ENCODE data around the gene L1CAM. TPM values are rescaled to one million over a fixed set of nuclear protein-coding genes. Genes with fewer than 3 reads are reported as not detected.
A peak's percentile ranks its signal among the peaks of the same experiment; 100 is the strongest.

Gene L1CAM
- total RNA-seq, 2 donors from 2014 or later, result 2.3 to 2.4 TPM

DNA sequence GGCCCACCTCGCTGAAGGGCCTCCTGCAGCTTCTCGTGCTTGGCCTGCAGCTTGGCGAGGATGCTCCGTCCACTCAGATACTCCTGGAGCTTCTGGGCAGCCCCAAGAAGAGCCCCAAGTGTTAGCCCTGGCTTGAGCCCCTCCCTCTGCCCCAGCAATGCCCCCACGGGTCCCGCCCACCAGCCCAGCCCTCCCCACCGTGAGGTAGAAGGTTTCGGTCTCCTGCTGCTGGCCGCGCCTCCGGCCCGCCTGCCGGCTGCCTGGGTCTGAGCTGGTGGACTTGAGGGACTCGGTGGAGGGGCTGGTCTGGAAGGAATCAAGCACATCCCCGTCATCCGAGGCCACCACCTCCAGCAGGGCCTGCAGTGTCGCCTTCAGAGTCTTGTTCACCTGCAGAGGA lies 27.2 kb upstream of the L1CAM start:
- H3K4me1 Mint-ChIP-seq, result no peaks in the 10 kb centered on the region
- no peak for ATAC-seq (replicated peaks)
- no peaks in the 10 kb centered on the region for H3K9me3 Mint-ChIP-seq
- H3K4me3 Mint-ChIP-seq, result no peak overlapping the region
- peaks cover 56% of the 10 kb centered on the region for H3K36me3 Mint-ChIP-seq (ENCODE audit: low read depth)
- no peak overlapping the region for H3K27ac Mint-ChIP-seq
- H3K27me3 Mint-ChIP-seq, result no peaks in the 10 kb centered on the region

DNA sequence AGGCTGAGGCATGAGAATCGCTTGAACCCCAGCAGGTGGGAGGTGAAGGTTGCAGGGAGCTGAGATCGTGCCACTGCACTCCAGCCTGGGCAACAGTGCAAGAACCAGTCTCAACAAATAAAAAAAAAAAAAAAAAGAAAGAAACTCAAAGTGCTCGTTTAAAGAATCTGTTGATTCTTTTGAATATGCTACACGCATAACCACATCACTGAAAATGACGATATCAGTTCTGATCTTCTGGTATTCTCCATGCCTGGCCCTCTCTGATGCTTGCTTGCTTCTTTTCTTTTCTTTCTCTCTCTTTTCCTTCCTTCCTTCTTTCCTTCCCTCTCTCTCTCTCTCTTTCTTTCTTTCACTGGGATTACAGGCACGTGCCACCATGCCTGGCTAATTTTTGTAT lies 25.8 kb upstream of the L1CAM start:
- ATAC-seq (replicated peaks), result no peak
- Mint-ChIP-seq H3K27me3 (no peaks in the 10 kb centered on the region), H3K36me3 (ENCODE audit: low read depth) (peaks cover 46% of the 10 kb centered on the region), H3K9me3 (no peaks in the 10 kb centered on the region), H3K4me1 (no peaks in the 10 kb centered on the region), H3K27ac (peak overlapping the region; percentile 70), H3K4me3 (no peak overlapping the region)

DNA sequence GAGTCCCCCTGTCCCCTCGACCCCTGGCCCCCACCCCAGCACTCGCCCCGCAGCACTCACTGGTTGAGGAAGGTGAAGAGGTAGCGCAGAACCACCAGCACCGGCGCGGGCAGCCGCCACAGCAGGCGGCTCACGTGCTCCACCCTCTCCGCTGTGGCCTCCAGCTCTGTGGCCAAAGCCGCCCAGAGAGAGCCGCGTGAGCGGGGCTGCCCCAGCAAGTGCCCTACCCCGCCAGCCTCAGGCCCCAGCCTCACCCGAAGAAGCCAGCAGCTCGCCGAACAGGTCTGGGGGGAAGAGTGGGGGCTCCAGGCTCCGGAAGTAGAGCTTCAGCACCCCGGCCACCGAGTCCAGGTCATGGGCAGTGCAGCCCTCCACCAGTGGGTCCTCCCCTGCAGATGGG lies 24.5 kb upstream of the L1CAM start:
- peaks cover 6% of the 10 kb centered on the region for H3K4me1 Mint-ChIP-seq
- no peak overlapping the region for H3K27ac Mint-ChIP-seq
- H3K9me3 Mint-ChIP-seq, result no peaks in the 10 kb centered on the region
- no peak for ATAC-seq (replicated peaks)
- H3K4me3 Mint-ChIP-seq, result no peak overlapping the region
- no peaks in the 10 kb centered on the region for H3K27me3 Mint-ChIP-seq
- peaks cover 33% of the 10 kb centered on the region for H3K36me3 Mint-ChIP-seq (ENCODE audit: low read depth)

DNA sequence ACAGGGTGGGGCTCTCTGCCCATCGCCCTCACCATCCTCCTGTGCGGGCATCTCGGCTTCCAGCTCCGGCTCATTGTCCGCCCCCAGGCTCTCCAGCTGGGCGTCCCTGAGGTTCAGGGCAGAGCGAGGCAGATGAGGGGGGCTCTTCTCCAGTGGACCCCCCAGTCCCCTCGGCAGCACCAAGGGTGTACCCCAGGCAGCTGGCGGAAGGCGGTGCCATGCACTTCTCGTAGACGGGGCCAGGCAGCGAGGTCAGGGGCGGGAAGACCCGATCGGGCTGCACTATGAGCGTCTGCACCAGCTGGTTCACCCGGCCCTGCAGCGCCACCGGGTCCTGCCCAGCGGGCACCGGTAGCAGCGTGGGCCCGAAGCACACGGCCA lies 24.0 kb upstream of the L1CAM start:
- peaks cover 31% of the 10 kb centered on the region for H3K36me3 Mint-ChIP-seq (ENCODE audit: low read depth)
- no peaks in the 10 kb centered on the region for H3K27me3 Mint-ChIP-seq
- H3K27ac Mint-ChIP-seq, result no peak overlapping the region
- H3K9me3 Mint-ChIP-seq, result no peaks in the 10 kb centered on the region
- no peak for ATAC-seq (replicated peaks)
- peaks cover 6% of the 10 kb centered on the region for H3K4me1 Mint-ChIP-seq
- H3K4me3 Mint-ChIP-seq, result no peak overlapping the region

DNA sequence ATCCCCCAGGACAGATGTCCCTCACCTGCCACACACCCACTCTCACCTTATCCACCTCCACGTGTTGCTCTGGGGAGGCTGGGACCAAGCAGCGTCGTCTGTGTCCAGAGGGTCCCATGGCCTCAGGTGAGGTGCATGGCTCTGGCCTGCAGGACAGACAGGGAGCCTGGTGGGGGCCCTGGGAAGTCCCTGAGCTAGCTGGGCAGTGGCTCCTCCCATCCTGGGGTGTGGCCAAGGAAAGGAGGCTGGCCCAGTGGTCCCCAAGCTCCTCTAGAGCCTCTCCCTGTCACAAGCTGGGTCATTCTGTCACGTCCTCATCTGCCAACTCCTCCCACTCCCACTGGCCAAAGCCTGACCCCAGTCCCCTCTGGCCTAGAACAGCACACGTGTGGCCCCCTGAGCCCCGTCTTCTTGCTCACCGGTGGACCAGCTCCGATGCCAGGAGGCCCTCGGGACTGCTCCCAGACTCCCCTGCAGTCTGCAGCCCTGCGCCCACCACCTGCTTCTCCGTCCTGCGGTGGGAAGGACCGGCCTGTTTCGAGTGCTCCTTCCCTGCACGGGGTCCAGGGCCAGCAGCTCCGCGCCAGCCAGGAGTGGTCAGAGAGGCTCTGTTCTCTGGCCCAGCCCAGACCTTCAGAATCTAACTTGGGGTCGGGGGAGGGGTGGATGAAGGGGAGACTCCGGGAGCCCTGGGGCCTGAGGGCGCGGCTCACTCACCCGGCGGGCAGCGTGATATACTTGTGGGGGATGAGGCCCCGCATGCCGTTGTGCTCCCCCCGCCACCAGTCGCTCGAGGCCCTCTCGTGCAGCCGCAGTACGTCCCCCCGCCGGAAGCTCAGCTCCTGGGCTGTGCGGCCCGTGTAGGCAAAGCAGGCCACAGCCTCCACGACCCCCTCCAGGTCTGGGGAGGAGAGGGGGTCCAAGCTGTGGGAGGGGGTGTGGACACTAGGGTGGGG lies 23.3 kb upstream of the L1CAM start:
- ATAC-seq (replicated peaks), result peak; percentile 45
- no peak overlapping the region for H3K4me3 Mint-ChIP-seq
- no peaks in the 10 kb centered on the region for H3K27me3 Mint-ChIP-seq
- H3K36me3 Mint-ChIP-seq (ENCODE audit: low read depth), result peaks cover 24% of the 10 kb centered on the region
- H3K9me3 Mint-ChIP-seq, result no peaks in the 10 kb centered on the region
- peaks cover 6% of the 10 kb centered on the region for H3K4me1 Mint-ChIP-seq
- no peak overlapping the region for H3K27ac Mint-ChIP-seq

DNA sequence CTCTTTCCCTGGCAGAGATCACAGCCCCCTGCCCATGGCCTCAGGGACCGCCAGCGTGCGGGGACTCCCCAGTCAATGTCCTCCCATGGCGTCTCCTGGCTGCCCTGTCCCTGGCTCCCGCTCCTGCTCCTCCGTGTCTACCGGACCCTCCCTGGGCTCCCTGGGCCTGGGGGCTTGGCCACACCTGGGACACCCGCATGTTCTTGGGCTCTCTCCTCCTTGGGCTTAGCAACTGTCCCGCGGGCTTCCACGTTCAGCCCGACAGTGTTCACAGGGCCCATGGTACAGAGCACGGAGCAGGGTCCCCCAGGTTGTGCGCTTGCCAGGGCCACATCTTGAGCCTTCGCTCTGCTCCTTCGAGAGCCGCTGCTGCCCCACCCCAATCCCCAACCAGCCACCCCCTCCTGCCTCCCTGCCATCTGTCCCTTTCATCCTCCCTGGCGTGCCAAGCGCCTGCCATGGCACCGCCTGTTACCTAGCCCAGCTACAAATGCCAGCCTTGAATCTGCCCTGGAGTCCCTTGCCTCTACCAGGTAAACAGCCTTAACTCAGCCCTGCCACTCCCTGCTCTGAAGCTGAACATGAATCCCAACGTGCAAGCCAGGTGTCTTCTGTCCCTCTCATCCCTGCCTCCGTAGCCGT lies 22.4 kb upstream of the L1CAM start:
- peaks cover 18% of the 10 kb centered on the region for H3K36me3 Mint-ChIP-seq (ENCODE audit: low read depth)
- H3K27me3 Mint-ChIP-seq, result no peaks in the 10 kb centered on the region
- ATAC-seq (replicated peaks), result no peak
- H3K27ac Mint-ChIP-seq, result no peak overlapping the region
- H3K4me1 Mint-ChIP-seq, result peaks cover 12% of the 10 kb centered on the region
- no peak overlapping the region for H3K4me3 Mint-ChIP-seq
- no peaks in the 10 kb centered on the region for H3K9me3 Mint-ChIP-seq

DNA sequence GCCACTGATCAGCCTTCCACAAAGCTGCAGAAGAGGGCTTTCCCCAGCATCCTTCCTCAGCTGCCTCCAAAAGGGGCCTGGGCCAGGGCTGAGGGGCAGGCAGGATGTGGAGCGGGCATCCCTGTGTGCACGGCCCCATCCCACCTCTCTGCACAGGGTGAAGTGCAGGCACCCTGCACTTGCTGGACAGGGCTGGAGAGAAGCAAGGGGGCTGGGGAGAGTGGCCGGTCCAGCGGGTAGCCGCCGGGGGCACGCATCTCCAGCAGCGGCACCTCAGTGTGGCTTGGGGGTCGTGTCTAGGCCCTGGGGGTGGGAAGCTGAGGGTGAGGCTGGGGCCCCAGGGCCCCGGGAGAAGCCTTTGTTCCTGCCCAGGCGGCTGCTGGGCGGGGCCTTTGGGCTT lies 21.5 kb upstream of the L1CAM start:
- no peaks in the 10 kb centered on the region for H3K9me3 Mint-ChIP-seq
- no peaks in the 10 kb centered on the region for H3K27me3 Mint-ChIP-seq
- peaks cover 18% of the 10 kb centered on the region for H3K36me3 Mint-ChIP-seq (ENCODE audit: low read depth)
- ATAC-seq (replicated peaks), result no peak
- no peak overlapping the region for H3K4me3 Mint-ChIP-seq
- H3K4me1 Mint-ChIP-seq, result peaks cover 17% of the 10 kb centered on the region
- no peak overlapping the region for H3K27ac Mint-ChIP-seq

DNA sequence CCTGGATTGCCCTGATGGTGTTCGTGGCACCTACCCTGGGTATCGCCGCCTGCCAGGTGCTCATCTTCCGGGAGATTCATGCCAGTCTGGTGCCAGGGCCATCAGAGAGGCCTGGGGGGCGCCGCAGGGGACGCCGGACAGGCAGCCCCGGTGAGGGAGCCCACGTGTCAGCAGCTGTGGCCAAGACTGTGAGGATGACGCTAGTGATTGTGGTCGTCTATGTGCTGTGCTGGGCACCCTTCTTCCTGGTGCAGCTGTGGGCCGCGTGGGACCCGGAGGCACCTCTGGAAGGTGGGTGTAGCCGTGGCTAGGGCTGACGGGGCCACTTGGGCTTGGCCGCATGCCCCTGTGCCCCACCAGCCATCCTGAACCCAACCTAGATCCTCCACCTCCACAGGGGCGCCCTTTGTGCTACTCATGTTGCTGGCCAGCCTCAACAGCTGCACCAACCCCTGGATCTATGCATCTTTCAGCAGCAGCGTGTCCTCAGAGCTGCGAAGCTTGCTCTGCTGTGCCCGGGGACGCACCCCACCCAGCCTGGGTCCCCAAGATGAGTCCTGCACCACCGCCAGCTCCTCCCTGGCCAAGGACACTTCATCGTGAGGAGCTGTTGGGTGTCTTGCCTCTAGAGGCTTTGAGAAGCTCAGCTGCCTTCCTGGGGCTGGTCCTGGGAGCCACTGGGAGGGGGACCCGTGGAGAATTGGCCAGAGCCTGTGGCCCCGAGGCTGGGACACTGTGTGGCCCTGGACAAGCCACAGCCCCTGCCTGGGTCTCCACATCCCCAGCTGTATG lies 20.3 kb upstream of the L1CAM start:
- ATAC-seq (replicated peaks), result peak; percentile 44
- Mint-ChIP-seq H3K36me3 (ENCODE audit: low read depth) (peaks cover 6% of the 10 kb centered on the region), H3K4me3 (no peak overlapping the region), H3K9me3 (no peaks in the 10 kb centered on the region), H3K27ac (peak overlapping the region; percentile 28), H3K27me3 (no peaks in the 10 kb centered on the region), H3K4me1 (peaks cover 23% of the 10 kb centered on the region)

DNA sequence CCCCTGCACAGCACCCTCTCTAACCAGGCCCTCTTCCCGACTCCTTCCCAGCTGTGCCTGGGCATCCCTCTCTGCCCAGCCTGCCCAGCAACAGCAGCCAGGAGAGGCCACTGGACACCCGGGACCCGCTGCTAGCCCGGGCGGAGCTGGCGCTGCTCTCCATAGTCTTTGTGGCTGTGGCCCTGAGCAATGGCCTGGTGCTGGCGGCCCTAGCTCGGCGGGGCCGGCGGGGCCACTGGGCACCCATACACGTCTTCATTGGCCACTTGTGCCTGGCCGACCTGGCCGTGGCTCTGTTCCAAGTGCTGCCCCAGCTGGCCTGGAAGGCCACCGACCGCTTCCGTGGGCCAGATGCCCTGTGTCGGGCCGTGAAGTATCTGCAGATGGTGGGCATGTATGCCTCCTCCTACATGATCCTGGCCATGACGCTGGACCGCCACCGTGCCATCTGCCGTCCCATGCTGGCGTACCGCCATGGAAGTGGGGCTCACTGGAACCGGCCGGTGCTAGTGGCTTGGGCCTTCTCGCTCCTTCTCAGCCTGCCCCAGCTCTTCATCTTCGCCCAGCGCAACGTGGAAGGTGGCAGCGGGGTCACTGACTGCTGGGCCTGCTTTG lies 19.6 kb upstream of the L1CAM start:
- ATAC-seq (replicated peaks), result no peak
- peak overlapping the region; percentile 28 for H3K27ac Mint-ChIP-seq
- no peaks in the 10 kb centered on the region for H3K27me3 Mint-ChIP-seq
- no peaks in the 10 kb centered on the region for H3K9me3 Mint-ChIP-seq
- H3K4me3 Mint-ChIP-seq, result no peak overlapping the region
- peaks cover 24% of the 10 kb centered on the region for H3K4me1 Mint-ChIP-seq
- H3K36me3 Mint-ChIP-seq (ENCODE audit: low read depth), result peaks cover 4% of the 10 kb centered on the region

DNA sequence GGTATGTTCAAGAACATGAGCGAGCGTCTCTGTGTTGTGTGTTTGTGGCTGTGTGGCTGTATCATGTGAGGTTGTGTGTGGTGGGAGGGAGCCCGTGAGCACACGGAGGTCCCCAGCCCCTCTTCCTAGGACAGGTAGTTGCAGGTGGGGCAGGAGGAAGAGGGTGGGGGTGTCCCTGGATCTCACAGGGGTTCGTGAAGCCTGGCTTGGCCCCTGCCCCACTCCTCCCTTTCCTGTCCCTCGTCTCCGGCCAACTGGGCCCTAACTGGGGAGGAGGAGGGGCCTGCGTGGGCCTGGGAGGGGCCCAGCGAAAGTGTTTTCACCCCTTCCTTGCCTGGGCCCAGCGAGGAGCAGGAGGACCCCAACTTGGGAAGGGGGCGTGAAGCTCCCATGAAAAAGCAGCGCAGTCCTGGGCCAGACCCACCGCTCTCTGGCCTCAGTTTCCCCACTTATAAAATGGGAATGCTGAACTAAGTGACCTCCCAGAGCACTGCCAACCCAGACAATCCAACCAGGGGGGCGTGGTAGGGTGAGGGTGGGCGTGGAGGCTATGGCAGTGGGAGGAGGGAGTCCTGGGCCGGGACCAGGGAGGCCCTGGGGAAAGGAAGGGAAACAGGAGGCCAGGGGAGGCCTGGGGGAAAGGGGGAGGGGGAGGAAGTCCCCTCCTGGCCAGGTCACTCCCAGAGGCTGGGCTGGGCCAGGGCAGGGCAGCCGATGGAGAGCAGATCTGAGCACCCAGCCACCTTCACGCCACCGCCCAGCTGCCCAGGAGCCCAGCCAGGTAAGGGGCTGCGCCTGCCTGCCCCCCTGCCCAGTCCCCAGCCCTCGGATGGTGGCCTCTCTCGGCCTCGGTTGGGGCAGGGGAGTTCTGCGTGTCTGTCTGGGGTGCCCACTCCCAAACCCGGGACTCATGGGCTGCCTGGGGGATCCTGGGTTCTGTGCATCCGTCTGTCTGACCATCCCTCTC lies 18.3 kb upstream of the L1CAM start, which contains the start of gene AVPR2:
AVPR2 (plus strand) TSS at position 683 of the 967 bp plus-strand sequence. CDS start 473 bp downstream, outside the sequence.
- Mint-ChIP-seq H3K4me1 (peaks cover 24% of the 10 kb centered on the region), H3K4me3 (peak within 1 kb of the TSS; percentile 27), H3K27ac (peak within 1 kb of the TSS; percentile 83), H3K27me3 (no peaks in the 10 kb centered on the region), H3K36me3 (ENCODE audit: low read depth) (no peaks in the 10 kb centered on the region), H3K9me3 (no peaks in the 10 kb centered on the region)
- no peak for ATAC-seq (replicated peaks)

DNA sequence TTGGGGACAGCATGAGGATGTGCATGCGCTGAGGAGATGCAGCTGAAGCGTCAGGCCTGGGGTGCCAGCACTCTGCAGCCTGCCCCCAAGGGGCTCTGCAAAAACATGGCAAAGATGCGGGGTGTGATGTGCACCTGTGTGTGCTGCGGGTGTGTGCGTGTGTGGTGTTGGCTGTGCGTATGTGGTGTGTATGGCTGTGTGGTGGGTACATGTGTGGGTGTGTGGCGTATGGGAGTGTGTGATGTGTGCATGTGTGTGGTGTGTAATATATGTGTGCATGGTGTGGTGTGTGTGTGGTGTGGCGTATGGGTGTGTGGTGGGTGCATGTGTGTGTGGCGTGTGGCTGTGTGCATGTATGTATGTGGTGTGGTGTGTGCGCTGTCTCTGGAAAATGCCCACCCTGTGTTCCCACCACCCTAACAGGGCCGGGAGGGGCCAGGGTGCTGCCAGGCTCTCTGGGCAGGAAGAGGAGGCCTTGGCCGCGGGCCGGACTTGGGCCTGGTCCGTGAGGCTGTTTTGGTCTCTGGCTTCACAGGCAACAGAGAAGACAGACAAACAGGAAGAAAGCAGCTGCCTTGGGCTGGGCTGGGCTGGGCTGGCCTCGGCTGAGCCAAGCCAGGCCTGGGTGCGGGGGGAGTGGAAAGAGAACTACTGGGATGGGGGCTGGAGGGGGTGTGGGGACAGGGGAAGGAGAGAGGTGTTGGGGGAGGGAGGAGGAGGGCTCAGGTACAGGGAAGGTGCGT lies 17.4 kb upstream of the L1CAM start:
- H3K27ac Mint-ChIP-seq, result peak overlapping the region; percentile 83
- no peak for ATAC-seq (replicated peaks)

DNA sequence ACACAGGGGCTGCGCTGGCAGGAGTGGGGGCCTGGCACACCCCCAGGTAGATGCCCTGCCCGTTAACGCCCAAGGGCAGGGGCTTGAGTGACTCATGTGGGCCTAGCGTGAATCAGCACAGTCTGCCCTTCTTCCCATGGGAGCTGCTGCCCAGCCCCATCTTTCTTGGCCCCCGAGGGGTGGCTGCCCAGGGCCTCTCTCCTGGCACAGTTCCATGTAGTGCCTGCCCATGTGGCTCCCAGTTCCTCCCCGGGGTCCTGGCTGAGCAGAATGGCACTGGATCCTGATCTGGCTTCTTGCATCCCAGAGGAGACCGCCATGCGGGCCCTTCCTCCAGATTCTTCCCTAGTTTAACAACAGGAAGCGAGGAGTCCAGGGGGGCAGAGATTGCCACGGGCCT lies 16.4 kb upstream of the L1CAM start:
- H3K4me1 Mint-ChIP-seq, result peaks cover 24% of the 10 kb centered on the region
- no peak for ATAC-seq (replicated peaks)
- H3K27ac Mint-ChIP-seq, result no peak overlapping the region
- no peaks in the 10 kb centered on the region for H3K36me3 Mint-ChIP-seq (ENCODE audit: low read depth)
- no peaks in the 10 kb centered on the region for H3K27me3 Mint-ChIP-seq
- H3K9me3 Mint-ChIP-seq, result no peaks in the 10 kb centered on the region
- H3K4me3 Mint-ChIP-seq, result peak overlapping the region; percentile 70

More for the DNA sequence above, 17.4 kb upstream of the L1CAM start:
- Mint-ChIP-seq H3K4me1 (peaks cover 24% of the 10 kb centered on the region), H3K36me3 (ENCODE audit: low read depth) (no peaks in the 10 kb centered on the region), H3K9me3 (no peaks in the 10 kb centered on the region), H3K4me3 (peak overlapping the region; percentile 27), H3K27me3 (no peaks in the 10 kb centered on the region)

DNA sequence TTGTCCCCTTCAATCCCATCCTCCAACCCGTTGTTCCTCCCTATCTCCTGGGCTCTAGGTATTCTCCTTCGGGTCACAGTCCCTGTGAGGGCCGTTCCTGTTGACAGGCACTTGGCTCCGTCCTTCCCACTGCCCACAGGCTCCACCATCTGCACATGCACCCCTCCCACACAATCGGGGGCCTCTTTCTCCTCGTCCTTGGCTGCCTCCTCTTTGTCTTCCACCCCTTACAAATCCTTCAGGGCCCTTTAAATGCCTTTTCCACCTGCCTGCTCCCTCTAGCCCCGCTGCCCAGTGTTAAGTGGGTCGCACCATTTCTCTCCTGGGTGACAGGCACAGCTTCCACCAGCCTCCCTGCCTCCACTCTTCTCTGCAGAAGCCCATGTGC lies 15.8 kb upstream of the L1CAM start:
- H3K4me3 Mint-ChIP-seq, result peak overlapping the region; percentile 70
- peaks cover 24% of the 10 kb centered on the region for H3K4me1 Mint-ChIP-seq
- H3K9me3 Mint-ChIP-seq, result no peaks in the 10 kb centered on the region
- H3K27me3 Mint-ChIP-seq, result no peaks in the 10 kb centered on the region
- no peaks in the 10 kb centered on the region for H3K36me3 Mint-ChIP-seq (ENCODE audit: low read depth)
- no peak for ATAC-seq (replicated peaks)
- peak overlapping the region; percentile 65 for H3K27ac Mint-ChIP-seq

Measured in activated T-helper 17 cell treated with anti-CD3 and anti-CD28 coated beads, Interleukin-2, amount 50 U/mL, for 72 hours (primary cell).